Measurements from ENCODE around the gene ELN.
A peak's percentile ranks its signal among the peaks of the same experiment; 100 is the strongest.
"Not testable (repeated sequence)": the region's sequence is repeated elsewhere in the genome, so short reads cannot be mapped to it uniquely, and the experiment has no call there.

Gene ELN

GRCh38 chr7:74044366-74045350 is 16.7 kb downstream of the ELN start:
- DNase-seq: no peak

- not testable (repeated sequence) for DNase-seq
These were observed 18.6 kb downstream of the ELN start for GRCh38 chr7:74046581-74046980.

GRCh38 chr7:74047804-74048380 is 19.9 kb downstream of the ELN start:
- no peak for DNase-seq

GRCh38 chr7:74048999-74049599 is 21.1 kb downstream of the ELN start:
- no peak for DNase-seq

- DNase-seq: no peak
These were observed 22.2 kb downstream of the ELN start for GRCh38 chr7:74049997-74050798.

- no peak for DNase-seq
These were observed 23.2 kb downstream of the ELN start for GRCh38 chr7:74051193-74051592.

GRCh38 chr7:74051629-74052410 is 23.8 kb downstream of the ELN start:
- peak; percentile 58 for DNase-seq

- no peak for DNase-seq
These were observed 24.7 kb downstream of the ELN start for GRCh38 chr7:74052628-74053027.

- DNase-seq: no peak
These were observed 25.7 kb downstream of the ELN start for GRCh38 chr7:74053589-74054186.

- DNase-seq: peak; percentile 7
These were observed 28.3 kb downstream of the ELN start for GRCh38 chr7:74056096-74056915.

GRCh38 chr7:74057216-74057925 is 29.4 kb downstream of the ELN start:
- DNase-seq: no peak

- DNase-seq: no peak
These were observed 30.0 kb downstream of the ELN start for GRCh38 chr7:74057987-74058386.

- no peak for DNase-seq
These were observed 30.5 kb downstream of the ELN start for GRCh38 chr7:74058486-74058885.

- DNase-seq: no peak
These were observed 31.1 kb downstream of the ELN start for GRCh38 chr7:74059037-74059436.

GRCh38 chr7:74059681-74060588 is 32.0 kb downstream of the ELN start:
- no peak for DNase-seq

GRCh38 chr7:74061840-74062539 is 34.0 kb downstream of the ELN start:
- no peak for DNase-seq

GRCh38 chr7:74063223-74063641 is 35.3 kb downstream of the ELN start:
- DNase-seq: no peak

GRCh38 chr7:74063646-74064045 is 35.7 kb downstream of the ELN start:
- no peak for DNase-seq

Measured in 8988T (cell line).